ENCODE measurements around the gene UBE2O.

UBE2O gene

GRCh38 chr17:76484228-76484725, 31.3 kb upstream of the UBE2O start:
- DNase-seq, result no peak

GRCh38 chr17:76481071-76481655, 28.2 kb upstream of the UBE2O start:
- DNase-seq, result peak in 1 of 2 experiments; percentile 25

- peak in 1 of 2 experiments; percentile 56 for DNase-seq
Measured at GRCh38 chr17:76480632-76481031, 27.7 kb upstream of the UBE2O start.

DNA sequence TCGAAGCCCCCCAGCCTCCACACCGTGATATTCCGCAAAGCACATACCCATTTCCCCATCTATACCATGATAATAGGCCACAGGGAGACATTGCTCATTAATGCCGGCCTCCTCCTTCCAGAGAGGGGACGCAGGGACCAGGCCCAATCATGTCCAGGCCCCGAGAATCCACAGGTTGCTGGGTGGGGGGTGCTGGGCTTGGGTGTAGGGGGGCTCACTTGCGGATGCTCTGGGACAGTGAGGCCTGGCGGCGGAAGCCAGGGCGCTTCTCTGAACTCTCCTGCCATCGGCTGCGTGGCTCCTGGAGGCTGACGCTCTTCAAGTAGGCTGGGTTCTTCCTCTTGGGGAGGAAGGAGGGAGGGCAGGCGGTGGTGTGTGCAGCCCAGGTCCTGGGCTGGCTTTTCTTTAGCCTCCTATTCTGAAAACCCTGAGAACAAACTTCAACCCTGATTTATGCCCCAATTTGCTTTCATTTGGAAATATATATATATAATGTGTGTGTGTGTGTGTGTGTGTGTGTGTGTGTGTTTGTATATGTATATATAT, 26.6 kb upstream of the UBE2O start:
- DNase-seq, result no peak

DNA sequence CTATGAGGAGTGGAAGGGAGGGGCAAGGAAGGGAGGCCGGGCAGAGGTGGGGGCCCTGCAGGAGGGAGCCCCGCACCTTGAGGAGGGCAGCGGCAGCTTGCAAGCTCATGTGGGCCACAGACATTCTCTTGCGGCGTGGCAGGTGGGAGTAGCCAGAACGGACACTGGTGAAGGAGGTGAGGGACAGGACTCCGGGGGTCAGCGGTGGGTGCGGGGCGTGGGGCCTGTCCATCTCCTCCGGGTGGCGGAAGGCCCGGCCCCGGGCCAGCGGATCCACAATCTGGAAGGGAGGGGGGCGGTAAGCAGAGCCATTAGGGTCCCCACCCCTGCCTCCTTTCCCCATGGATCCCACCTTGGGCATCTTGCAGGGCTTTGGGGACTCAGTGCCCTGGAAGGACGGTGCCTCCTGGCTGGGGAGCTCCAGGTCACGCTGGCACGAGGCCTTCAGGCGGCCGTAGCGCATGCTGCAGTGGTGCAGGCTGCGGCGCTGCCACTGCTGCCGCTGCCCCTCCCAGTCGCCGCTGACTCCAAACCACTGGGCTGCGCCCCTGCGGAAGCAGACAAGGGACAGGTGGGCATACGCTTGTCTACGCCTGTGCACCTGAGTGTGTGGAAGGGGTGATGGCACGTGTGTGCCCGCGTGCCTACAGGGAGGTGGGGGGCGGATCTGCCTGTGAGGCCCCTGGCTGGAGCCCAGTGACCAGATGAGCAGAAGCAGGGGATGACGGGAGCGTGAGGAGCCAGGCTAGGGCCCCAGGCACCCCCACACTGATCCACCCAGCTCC, 26.0 kb upstream of the UBE2O start:
- DNase-seq, result no peak

DNA sequence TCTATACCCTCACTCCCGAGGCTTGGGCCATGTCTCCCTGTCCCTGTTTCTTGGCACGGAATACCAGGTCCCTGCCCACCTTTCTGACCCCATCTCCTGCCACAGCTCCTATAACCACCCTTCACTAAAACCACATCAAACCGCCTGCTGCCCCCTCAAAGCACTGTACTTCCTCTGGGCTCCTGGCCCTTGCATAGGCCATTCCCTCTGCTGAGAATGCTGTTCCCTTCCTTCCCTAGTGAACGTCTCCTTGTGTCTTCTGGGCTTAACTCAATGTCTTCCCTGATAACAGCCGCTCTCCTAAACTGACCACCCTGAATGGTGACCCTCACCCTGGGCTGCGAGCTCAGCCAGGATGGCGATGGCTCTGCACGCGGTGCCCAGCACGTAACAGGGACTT, 25.1 kb upstream of the UBE2O start:
- DNase-seq, result no peak

DNA sequence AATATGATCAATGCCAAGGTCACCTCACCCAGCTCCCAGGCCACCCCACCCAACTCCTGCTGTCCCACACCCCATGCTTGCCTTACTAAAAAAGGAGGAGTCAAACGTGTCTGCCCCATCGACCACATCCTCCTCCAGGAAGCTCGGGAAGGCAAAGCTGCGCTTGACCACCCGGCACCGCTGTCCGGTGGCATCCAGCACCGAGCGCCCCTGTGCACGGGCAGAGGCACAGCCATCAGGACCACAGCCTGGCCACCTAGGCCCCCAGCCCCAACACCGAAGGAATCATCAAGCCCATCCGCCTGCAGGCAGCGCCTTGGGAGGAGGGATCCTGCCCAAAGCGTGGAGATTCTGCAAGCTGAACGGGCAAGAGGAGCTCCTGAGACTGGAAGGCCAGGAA, 24.6 kb upstream of the UBE2O start:
- no peak for DNase-seq

- no peak for DNase-seq
Measured at GRCh38 chr17:76476736-76477135, 23.8 kb upstream of the UBE2O start.

DNA sequence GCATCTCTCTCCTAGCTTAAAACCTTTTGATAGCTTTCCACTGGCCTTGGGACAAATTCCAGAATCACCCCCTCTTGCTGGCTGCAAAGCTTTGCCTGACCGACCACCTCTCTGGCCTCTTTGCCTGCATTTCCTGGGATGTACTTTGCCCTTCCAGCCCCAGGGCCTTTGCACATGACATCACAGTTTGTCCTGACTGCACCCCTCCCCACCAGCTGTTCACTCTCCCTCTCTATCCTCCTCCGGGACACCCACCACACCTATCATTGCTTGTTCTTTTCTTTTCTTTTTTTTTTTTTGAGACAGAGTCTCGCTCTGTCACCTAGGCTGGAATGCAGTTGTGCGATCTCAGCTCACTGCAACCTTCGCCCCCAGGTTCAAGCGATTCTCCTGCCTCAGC, 22.4 kb upstream of the UBE2O start:
- no peak for DNase-seq

DNA sequence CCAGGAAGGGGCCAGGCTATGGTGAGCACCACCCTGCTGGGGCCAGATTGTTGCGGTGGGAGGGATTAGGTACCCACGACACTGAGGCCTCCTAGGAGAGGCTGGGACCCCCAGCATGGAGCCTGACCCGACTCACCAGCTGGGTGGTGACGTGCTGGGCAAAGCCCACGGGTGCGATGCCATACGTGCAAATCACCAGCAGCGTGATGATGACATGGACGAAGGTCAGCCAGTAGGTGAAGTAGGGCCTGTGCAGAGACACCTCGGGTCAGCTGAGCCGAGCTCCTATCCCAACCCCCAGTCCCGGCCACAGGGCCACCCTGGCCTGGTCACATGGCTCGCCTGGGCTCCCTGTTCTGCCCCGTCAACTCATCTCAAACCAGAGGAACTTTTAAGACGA, 21.9 kb upstream of the UBE2O start:
- DNase-seq, result no peak

DNA sequence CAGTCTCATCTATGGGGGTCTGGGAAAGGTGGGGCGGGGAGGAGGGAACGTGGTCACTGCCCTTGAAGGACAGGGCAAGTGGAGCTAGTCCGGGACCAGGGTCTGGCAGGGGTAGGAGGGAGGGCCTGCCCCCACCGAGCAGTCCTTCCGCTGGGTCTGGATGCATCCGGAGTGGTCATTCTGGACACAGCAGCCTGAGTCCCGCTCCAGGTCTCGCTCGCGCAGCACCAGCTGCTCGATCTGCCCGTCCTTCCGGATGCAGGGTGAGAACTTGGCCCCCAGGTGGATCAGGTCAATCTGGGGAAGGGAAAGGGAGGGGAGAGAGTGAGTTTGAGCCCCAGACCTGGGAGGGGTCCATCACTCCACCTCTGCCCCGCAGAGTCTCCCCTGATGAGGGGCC, 21.3 kb upstream of the UBE2O start:
- no peak for DNase-seq

- DNase-seq, result no peak
Measured at GRCh38 chr17:76473541-76473985, 20.6 kb upstream of the UBE2O start.

- no peak for DNase-seq
Measured at GRCh38 chr17:76472726-76473125, 19.8 kb upstream of the UBE2O start.

GRCh38 chr17:76472258-76472645, 19.3 kb upstream of the UBE2O start:
- no peak for DNase-seq

DNA sequence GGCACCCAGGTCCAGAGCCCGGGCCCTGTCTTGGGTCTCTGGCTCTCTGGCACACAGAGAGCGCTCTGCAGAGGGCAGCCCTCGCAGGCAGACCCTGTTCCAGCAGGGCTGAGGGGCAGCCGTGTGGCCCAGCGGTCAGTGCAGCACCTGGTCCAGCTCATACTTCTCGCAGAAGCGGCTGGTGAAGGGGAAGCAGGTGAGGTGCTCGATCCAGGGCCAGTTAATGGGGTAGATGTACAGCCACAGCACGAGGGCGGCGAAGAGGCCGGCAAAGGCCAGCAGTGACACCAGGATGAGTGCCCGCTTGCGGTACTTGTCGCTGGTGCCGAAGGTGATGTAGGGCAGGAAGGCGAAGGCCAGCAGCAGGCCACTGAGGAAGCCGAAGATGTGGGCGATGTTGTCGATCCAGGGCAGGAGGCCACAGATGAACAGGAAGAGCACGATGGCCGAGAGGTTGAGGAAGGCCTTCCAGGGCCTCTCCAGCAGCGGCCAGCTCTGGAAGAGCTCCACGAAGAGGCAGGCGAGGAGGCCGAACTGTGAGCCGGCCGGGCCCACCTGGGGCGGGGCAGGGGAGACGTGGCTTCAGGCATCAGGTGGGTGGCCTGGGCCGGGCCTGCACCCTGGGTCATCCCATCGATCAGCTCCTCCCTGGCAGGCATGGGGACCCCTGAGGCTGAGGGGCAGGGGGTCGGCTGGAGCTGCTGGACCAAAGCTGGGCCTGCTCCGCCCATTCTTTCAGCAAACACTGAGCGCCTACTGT, 18.7 kb upstream of the UBE2O start:
- DNase-seq, result no peak

GRCh38 chr17:76469991-76470739, 17.2 kb upstream of the UBE2O start:
- DNase-seq, result no peak

- DNase-seq, result peak in 1 of 2 experiments; percentile 28
Measured at GRCh38 chr17:76469076-76469990, 16.4 kb upstream of the UBE2O start.

DNA sequence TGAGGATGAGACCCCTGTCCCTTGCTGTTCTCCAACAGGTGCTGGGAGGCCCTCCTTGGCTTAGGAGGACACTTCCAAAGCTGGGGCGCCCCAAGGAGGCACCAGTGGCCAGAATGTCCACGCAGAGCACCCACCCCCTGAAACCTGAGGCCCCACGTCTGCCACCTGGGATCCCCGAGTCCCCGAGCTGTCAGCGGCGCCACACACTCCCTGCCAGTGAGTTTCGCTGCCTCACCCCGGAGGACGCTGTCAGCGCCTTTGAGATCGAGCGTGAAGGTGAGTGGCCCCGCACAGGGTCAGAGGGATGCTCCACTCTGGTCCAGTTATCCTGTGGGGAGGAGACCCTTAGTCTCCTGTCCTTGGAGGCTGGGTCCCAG, 15.7 kb upstream of the UBE2O start:
- DNase-seq, result no peak

DNA sequence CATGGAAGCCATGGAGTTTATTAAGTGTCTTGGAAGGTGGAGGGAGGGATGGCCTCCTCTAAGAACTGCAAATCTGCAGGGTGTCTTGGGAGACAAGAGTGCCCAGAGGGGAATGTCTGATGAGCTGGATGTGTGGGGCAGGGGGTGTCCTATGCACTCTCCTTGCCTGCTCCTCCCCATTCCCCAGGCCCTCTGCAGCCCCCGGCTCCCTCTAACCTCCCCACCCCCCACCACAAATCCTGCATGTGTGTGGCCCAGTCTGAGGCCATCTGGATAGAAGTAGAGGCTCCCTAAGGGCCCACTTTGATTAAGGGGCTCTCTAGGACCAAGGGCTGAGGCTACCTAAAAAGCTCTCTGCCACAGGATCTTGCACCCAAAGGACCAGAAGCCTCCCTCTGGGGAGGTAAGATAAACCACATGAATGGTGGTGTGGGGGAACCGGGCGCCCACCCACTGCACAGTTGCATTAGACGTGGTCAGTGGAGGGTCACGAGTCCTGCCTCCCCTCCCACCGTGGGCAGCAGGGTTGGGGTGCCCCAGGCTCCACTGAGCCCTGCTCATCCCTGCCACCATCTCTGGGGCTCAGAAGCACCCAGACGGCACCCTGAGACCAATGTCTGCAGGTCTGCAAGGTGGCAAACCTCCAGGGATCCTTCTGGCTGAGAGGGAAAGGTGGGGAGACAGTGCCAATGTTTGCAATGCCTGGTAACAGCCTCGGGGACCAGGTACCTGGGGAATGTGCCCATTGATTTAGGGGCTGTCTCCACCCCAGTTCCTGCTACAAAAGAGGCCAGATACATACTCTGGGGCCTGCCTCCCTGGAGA, 15.1 kb upstream of the UBE2O start:
- peak; percentile 90 to 93 for DNase-seq

GRCh38 chr17:76467366-76467765, 14.4 kb upstream of the UBE2O start, which contains the start of gene AANAT:
TSS of gene AANAT (plus strand) at chr17:76467603. CDS start at chr17:76468747, 1,144 bp downstream.
- peak; percentile 100 for DNase-seq

DNA sequence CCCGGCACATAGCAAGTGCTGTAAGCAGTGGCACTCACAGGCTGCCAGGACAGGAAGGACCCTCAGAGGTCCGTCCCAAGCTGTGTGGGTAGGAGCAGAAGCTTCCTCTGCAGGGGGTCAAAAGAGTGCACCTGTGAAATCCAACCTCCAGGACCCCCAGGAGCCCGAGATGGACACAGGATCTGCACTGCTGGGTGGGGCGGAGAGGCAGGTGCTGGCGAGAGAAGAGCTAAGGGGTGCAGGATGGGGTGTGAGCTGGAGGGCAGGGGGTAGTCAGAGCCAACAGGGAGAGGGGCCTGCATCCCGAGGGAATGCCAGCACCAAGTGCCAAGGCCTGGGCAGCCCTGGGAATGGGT, 13.8 kb upstream of the UBE2O start:
- peak in 1 of 2 experiments; percentile 63 for DNase-seq

All from NCI-H524 (cell line).